ENCODE data around the gene AXDND1. TPM values are rescaled to one million over a fixed set of nuclear protein-coding genes. Genes with fewer than 3 reads are reported as not detected.

AXDND1 gene
- total RNA-seq, 2 donors from 2014 or later: not detected

GRCh38 chr1:179591253-179591591 lies 225.5 kb downstream of the AXDND1 start:
- TF ChIP-seq CTCF (IDR thresholded peaks at IDR 0.05): no peak
- Histone ChIP-seq H3K27ac (no peak overlapping the region), H3K4me3 (no peak overlapping the region), H3K4me1 (peaks cover 0 to 12% of the 10 kb centered on the region in 2 donors), H3K36me3 (no peaks in the 10 kb centered on the region), H3K9me3 (no peaks in the 10 kb centered on the region), H3K27me3 (peaks cover 5 to 9% of the 10 kb centered on the region in 2 donors)
- DNase-seq (ENCODE audit: low spot score): no peak

GRCh38 chr1:179591592-179592580 lies 226.1 kb downstream of the AXDND1 start, which contains the start of gene TDRD5:
TSS of gene TDRD5 (plus strand) at chr1:179591832. CDS start at chr1:179592616, 784 bp downstream.
- Histone ChIP-seq H3K9me3 (no peaks in the 10 kb centered on the region), H3K4me3 (no peak within 1 kb of the TSS)

GRCh38 chr1:179598631-179599030 lies 232.9 kb downstream of the AXDND1 start:
- DNase-seq (ENCODE audit: low spot score): no peak
- no peak overlapping the region for H3K27ac ChIP-seq
- TF ChIP-seq CTCF (IDR thresholded peaks at IDR 0.05): no peak
- H3K27me3 ChIP-seq: no peaks in the 10 kb centered on the region
- H3K9me3 ChIP-seq: no peaks in the 10 kb centered on the region
- H3K36me3 ChIP-seq: no peaks in the 10 kb centered on the region
- H3K4me1 ChIP-seq: no peaks in the 10 kb centered on the region
- H3K4me3 ChIP-seq: no peak overlapping the region

More at GRCh38 chr1:179591592-179592580, 226.1 kb downstream of the AXDND1 start, which contains the start of gene TDRD5:
- H3K27ac ChIP-seq: no peak within 1 kb of the TSS
- TF ChIP-seq CTCF (IDR thresholded peaks at IDR 0.05): no peak
- no peaks in the 10 kb centered on the region for H3K36me3 ChIP-seq
- DNase-seq (ENCODE audit: low spot score): no peak
- H3K4me1 ChIP-seq: peaks cover 0 to 7% of the 10 kb centered on the region in 2 donors
- peaks cover 5 to 9% of the 10 kb centered on the region in 2 donors for H3K27me3 ChIP-seq

GRCh38 chr1:179599623-179600249 lies 234.0 kb downstream of the AXDND1 start:
- Histone ChIP-seq H3K9me3 (no peaks in the 10 kb centered on the region), H3K4me3 (no peak overlapping the region), H3K36me3 (no peaks in the 10 kb centered on the region), H3K4me1 (no peaks in the 10 kb centered on the region), H3K27me3 (no peaks in the 10 kb centered on the region), H3K27ac (no peak overlapping the region)
- DNase-seq (ENCODE audit: low spot score): no peak
- peak in 1 of 2 donors; percentile 51 for TF ChIP-seq CTCF (IDR thresholded peaks at IDR 0.05)

- Histone ChIP-seq H3K27me3 (no peaks in the 10 kb centered on the region), H3K36me3 (no peaks in the 10 kb centered on the region), H3K4me1 (no peaks in the 10 kb centered on the region), H3K9me3 (no peaks in the 10 kb centered on the region), H3K4me3 (no peak overlapping the region), H3K27ac (no peak overlapping the region)
- TF ChIP-seq CTCF (IDR thresholded peaks at IDR 0.05): no peak
- no peak for DNase-seq (ENCODE audit: low spot score)
These were observed 235.3 kb downstream of the AXDND1 start for GRCh38 chr1:179601093-179601492.

Other genes starting within 250 kb of the AXDND1 start
- 10 to 100 TPM in 1 of 2 donors, 1 to 10 TPM in 1; 6.3 to 12.1 TPM for gene ABL2, start 136.3 kb upstream of the AXDND1 start, total RNA-seq
- 10 to 100 TPM in 1 of 2 donors, 1 to 10 TPM in 1; 7.9 to 10.8 TPM for gene SOAT1, start 72.2 kb upstream of the AXDND1 start, total RNA-seq
- gene NPHS2, start 210.0 kb downstream of the AXDND1 start, total RNA-seq: not detected
- gene TDRD5, start 225.9 kb downstream of the AXDND1 start, total RNA-seq: under 1 TPM in 1 of 2 donors, not detected in 1; 0.20 TPM

Data from right atrium auricular region (tissue), 2 donors.